ENCODE measurements around the gene XAB2.

DNA sequence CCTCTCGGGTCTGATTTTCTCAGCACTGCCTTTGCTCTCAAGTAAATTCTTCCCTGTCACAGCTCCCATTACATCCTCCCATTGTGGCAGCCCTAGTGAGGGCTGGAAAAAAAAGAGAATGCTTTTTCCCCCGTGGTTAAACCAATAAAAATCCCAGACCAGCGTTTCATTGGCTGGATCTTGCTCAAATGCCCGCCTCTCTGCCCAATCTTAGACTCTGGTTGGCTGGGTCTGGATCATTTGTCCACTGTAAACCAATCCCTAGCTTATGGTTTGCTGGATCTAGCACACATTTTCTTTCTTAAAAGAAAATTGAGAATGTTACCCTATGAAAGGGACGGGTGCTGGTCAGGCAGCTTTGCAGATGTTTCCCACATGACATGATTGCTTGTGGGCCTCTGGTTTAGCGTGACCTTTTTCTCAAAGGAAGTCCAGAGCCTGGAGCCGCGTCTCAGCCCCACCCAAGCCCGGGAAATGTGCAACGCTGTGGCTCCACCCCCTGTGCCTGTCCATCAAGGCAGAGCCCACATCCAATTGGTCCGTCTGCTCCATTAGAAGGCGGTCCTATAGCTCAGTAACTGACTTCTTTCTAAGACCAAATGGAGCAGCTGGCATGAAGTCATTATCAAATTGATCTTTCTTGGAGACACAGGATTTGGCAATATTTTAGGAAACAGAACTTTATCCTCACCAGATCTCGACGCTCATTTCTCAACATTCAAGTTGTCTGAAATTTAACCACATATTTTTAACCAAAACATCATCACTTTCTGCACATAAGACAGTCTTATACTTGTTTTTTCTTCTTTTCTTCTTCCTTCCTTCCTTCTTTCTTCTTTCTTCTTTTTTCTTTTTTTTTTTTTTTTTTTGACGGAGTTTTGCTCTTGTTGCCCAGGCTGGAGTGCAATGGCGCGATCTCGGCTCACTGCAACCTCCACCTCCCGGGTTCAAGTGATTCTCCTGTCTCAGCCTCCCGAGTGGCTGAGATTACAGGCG lies 45.0 kb upstream of the XAB2 start:
- TF ChIP-seq, protein P1, sequence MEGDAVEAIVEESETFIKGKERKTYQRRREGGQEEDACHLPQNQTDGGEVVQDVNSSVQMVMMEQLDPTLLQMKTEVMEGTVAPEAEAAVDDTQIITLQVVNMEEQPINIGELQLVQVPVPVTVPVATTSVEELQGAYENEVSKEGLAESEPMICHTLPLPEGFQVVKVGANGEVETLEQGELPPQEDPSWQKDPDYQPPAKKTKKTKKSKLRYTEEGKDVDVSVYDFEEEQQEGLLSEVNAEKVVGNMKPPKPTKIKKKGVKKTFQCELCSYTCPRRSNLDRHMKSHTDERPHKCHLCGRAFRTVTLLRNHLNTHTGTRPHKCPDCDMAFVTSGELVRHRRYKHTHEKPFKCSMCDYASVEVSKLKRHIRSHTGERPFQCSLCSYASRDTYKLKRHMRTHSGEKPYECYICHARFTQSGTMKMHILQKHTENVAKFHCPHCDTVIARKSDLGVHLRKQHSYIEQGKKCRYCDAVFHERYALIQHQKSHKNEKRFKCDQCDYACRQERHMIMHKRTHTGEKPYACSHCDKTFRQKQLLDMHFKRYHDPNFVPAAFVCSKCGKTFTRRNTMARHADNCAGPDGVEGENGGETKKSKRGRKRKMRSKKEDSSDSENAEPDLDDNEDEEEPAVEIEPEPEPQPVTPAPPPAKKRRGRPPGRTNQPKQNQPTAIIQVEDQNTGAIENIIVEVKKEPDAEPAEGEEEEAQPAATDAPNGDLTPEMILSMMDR (IDR thresholded peaks at IDR 0.05; ENCODE audit: poor library complexity, severe bottlenecking), result no peak
- TF ChIP-seq EZH2 (IDR thresholded peaks at IDR 0.05; ENCODE audit: borderline replicate concordance, insufficient read depth, low read length, poor library complexity, severe bottlenecking), result no peak
- no peak for TF ChIP-seq POLR2AphosphoS5 (IDR thresholded peaks at IDR 0.05)
- TF ChIP-seq, protein P2, sequence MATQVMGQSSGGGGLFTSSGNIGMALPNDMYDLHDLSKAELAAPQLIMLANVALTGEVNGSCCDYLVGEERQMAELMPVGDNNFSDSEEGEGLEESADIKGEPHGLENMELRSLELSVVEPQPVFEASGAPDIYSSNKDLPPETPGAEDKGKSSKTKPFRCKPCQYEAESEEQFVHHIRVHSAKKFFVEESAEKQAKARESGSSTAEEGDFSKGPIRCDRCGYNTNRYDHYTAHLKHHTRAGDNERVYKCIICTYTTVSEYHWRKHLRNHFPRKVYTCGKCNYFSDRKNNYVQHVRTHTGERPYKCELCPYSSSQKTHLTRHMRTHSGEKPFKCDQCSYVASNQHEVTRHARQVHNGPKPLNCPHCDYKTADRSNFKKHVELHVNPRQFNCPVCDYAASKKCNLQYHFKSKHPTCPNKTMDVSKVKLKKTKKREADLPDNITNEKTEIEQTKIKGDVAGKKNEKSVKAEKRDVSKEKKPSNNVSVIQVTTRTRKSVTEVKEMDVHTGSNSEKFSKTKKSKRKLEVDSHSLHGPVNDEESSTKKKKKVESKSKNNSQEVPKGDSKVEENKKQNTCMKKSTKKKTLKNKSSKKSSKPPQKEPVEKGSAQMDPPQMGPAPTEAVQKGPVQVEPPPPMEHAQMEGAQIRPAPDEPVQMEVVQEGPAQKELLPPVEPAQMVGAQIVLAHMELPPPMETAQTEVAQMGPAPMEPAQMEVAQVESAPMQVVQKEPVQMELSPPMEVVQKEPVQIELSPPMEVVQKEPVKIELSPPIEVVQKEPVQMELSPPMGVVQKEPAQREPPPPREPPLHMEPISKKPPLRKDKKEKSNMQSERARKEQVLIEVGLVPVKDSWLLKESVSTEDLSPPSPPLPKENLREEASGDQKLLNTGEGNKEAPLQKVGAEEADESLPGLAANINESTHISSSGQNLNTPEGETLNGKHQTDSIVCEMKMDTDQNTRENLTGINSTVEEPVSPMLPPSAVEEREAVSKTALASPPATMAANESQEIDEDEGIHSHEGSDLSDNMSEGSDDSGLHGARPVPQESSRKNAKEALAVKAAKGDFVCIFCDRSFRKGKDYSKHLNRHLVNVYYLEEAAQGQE (IDR thresholded peaks at IDR 0.05; ENCODE audit: borderline replicate concordance), result no peak
- TF ChIP-seq RAD21 (conservative IDR thresholded peaks at IDR 0.05), result no peak
- TF ChIP-seq MXI1 (conservative IDR thresholded peaks at IDR 0.05; ENCODE audit: poor library complexity, severe bottlenecking), result no peak
- no peak for TF ChIP-seq EP300 (conservative IDR thresholded peaks at IDR 0.05; ENCODE audit: poor library complexity, severe bottlenecking)

All from neural cell (in vitro differentiated cells).